Measurements from ENCODE around the gene TEX44.

- TF ChIP-seq CTCF (IDR thresholded peaks at IDR 0.05): no peak
- TF ChIP-seq POLR2A (IDR thresholded peaks at IDR 0.05): no peak
These were observed 8.1 kb downstream of the TEX44 start for GRCh38 chr2:231600619-231601355.
